ENCODE data around the gene TSPEAR. TPM values are rescaled to one million over a fixed set of nuclear protein-coding genes. Genes with fewer than 3 reads are reported as not detected.

Gene TSPEAR
- total and polyA plus RNA-seq, 9 of the 15 experiments (the other 6 are each of a cell fraction or from before 2014, with no cell fraction given) = not detected

DNA sequence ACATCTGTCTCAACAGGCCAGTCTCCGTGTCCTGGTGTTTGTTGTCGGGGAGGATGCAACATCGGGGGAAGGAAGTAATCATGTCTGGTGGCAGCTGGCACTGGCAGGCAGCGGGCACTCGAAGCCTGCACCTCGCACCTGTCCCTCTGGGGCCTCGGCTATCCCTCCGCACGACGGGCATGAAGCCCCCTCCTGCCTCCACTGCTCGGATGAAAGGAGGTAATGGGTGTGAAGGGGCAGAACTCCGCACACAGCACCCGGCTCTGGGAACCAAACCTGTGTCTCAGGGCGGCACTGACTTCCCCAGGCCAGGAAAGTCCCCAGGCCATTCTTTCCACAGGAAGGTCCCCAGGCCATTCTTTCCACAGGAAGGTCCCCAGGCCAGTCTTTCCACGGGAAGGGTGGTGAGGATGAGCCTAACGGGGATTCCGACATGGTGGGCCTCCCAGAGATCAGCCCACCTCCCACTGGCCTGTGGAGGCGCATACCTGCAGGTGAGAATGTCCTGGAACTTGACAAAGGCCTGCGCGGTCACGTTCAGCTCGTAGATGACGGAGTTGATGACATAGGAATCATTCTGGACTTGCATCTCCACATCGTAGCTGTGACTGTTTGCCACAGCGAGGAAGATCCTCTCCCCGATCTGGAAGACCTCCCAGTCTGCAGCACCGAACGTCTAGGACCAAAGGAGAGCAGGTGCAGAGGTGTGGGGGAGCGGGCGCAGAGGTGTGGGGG is 202.5 kb downstream of the TSPEAR start:
- H2AFZ ChIP-seq (ENCODE audit: low read depth, low read length) = no peak overlapping the region
- no TSS peak for BruUV-seq (replicated peaks)
- no peak for TF ChIP-seq CEBPG (CRISPR knock-in tag; IDR thresholded peaks at IDR 0.05)
- TF ChIP-seq CEBPG (tag; conservative IDR thresholded peaks at IDR 0.05 in 1 of 2, IDR thresholded peaks at IDR 0.05 in 1 of 2) = no peak
- TF ChIP-seq BHLHE40 (IDR thresholded peaks at IDR 0.05; ENCODE audit: low read length) = 0 out of 2 replicates have a peak, but pooled peaks have one; percentile 17
- no peak for FAIRE-seq
- POLR2A ChIA-PET = interaction anchor here (1.0 kb wide), 1 partner anchor 9 kb away, joined by 3 read pairs; no protein-coding TSS in a partner anchor
- in situ Hi-C loops (cut with MboI) (loop anchor here (10.0 kb wide), 1 partner anchor 426 kb away; no protein-coding TSS in a partner anchor), intact Hi-C loops (cut with micrococcal nuclease) (no loop called here)
- H3K27me3 ChIP-seq (ENCODE audit: control insufficient read depth in 2 of 2, insufficient read depth in 2 of 2, low read length in 2 of 2) = peaks cover 39 to 55% of the 10 kb centered on the region in 2 experiments
- H3K36me3 ChIP-seq (ENCODE audit: control insufficient read depth, insufficient read depth, low read length) = no peaks in the 10 kb centered on the region
- H4K20me1 ChIP-seq (replicated peaks; ENCODE audit: control insufficient read depth, insufficient read depth, low read length) = peaks cover 15% of the 10 kb centered on the region
- no peak for DNase-seq (ENCODE audit: extremely low read depth in 1 of 4, low spot score in 3 of 4)
- 4% methylated on average over 28 of the region's 30 CpGs for WGBS (ENCODE audit: insufficient coverage, low coverage, missing lambda C conversion rate)
- H3K9ac ChIP-seq (ENCODE audit: insufficient read depth in 1 of 2, low read depth in 2 of 2, low read length in 2 of 2) = no peak overlapping the region
- no peaks in the 10 kb centered on the region for H3K79me2 ChIP-seq (ENCODE audit: control insufficient read depth, insufficient read depth, low read length)
- no peaks in the 10 kb centered on the region for H3K9me3 ChIP-seq (replicated peaks; ENCODE audit: control insufficient read depth, insufficient read depth, low read depth, low read length)
- no peaks in the 10 kb centered on the region for H3K9me1 ChIP-seq (ENCODE audit: control insufficient read depth, insufficient read depth, low read length)
- CTCF ChIA-PET (ENCODE audit: low intra/inter-chr PET ratio) = interaction anchor here (2.2 kb wide), 1 partner anchor 284 kb away, joined by 16 read pairs; no protein-coding TSS in a partner anchor
- no peak for ATAC-seq
- H3K4me3 ChIP-seq = no peak overlapping the region
- no peak overlapping the region for H3K4me2 ChIP-seq (ENCODE audit: insufficient read depth, low read length)
- H3K4me1 ChIP-seq (replicated peaks in 1 of 2; ENCODE audit: control insufficient read depth in 2 of 2, insufficient read depth in 2 of 2, low read length in 2 of 2) = peaks cover 0 to 23% of the 10 kb centered on the region in 2 experiments; a peak in 2 of 5 replicates
- no peak overlapping the region for H3K27ac ChIP-seq (ENCODE audit: extremely low read depth, low read depth, low read length)

DNA sequence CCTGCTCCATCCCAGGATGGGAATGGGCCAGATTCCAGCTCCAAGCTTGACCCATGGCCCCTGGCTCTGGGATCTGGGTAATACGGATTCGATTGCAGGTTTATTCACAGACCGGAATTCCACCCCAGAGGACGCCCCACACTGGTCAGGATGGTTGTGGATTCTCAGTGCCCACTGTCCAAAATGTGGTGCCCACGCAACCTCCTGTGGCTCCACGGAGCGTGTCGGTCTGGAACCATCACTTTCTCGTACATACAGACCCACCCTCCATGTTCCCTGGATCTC is 203.0 kb downstream of the TSPEAR start:
- Histone ChIP-seq H2AFZ (ENCODE audit: low read depth, low read length) (no peak overlapping the region), H4K20me1 (replicated peaks; ENCODE audit: control insufficient read depth, insufficient read depth, low read length) (peaks cover 15% of the 10 kb centered on the region), H3K9me1 (ENCODE audit: control insufficient read depth, insufficient read depth, low read length) (no peaks in the 10 kb centered on the region), H3K36me3 (ENCODE audit: control insufficient read depth, insufficient read depth, low read length) (no peaks in the 10 kb centered on the region), H3K4me1 (replicated peaks in 1 of 2; ENCODE audit: control insufficient read depth in 2 of 2, insufficient read depth in 2 of 2, low read length in 2 of 2) (peaks cover 0 to 27% of the 10 kb centered on the region in 2 experiments; a peak in 2 of 5 replicates), H3K4me3 (no peak overlapping the region), H3K4me2 (ENCODE audit: insufficient read depth, low read length) (no peak overlapping the region), H3K27ac (ENCODE audit: extremely low read depth, low read depth, low read length) (no peak overlapping the region), H3K9ac (ENCODE audit: insufficient read depth in 1 of 2, low read depth in 2 of 2, low read length in 2 of 2) (no peak overlapping the region), H3K79me2 (ENCODE audit: control insufficient read depth, insufficient read depth, low read length) (no peaks in the 10 kb centered on the region), H3K27me3 (ENCODE audit: control insufficient read depth in 2 of 2, insufficient read depth in 2 of 2, low read length in 2 of 2) (peaks cover 40 to 59% of the 10 kb centered on the region in 2 experiments), H3K9me3 (replicated peaks; ENCODE audit: control insufficient read depth, insufficient read depth, low read depth, low read length) (no peaks in the 10 kb centered on the region)
- FAIRE-seq = no peak
- intact Hi-C loops (cut with micrococcal nuclease) (no loop called here), in situ Hi-C loops (cut with MboI) (loop anchor here (10.0 kb wide), 1 partner anchor 426 kb away; no protein-coding TSS in a partner anchor)
- no TSS peak for BruUV-seq (replicated peaks)
- no peak for ATAC-seq
- TF ChIP-seq ZNF384 (IDR thresholded peaks at IDR 0.05; ENCODE audit: low read depth, low read length) (no peak), SUPT5H (IDR thresholded peaks at IDR 0.05) (no peak), ZNF584 (CRISPR knock-in tag; IDR thresholded peaks at IDR 0.05; ENCODE audit: low read depth) (no peak)
- TF ChIP-seq, protein P1, sequence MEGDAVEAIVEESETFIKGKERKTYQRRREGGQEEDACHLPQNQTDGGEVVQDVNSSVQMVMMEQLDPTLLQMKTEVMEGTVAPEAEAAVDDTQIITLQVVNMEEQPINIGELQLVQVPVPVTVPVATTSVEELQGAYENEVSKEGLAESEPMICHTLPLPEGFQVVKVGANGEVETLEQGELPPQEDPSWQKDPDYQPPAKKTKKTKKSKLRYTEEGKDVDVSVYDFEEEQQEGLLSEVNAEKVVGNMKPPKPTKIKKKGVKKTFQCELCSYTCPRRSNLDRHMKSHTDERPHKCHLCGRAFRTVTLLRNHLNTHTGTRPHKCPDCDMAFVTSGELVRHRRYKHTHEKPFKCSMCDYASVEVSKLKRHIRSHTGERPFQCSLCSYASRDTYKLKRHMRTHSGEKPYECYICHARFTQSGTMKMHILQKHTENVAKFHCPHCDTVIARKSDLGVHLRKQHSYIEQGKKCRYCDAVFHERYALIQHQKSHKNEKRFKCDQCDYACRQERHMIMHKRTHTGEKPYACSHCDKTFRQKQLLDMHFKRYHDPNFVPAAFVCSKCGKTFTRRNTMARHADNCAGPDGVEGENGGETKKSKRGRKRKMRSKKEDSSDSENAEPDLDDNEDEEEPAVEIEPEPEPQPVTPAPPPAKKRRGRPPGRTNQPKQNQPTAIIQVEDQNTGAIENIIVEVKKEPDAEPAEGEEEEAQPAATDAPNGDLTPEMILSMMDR (IDR thresholded peaks at IDR 0.05 in 2 of 3, conservative IDR thresholded peaks at IDR 0.05 in 1 of 3; ENCODE audit: insufficient read depth in 2 of 3, low read depth in 1 of 3, low read length in 3 of 3) = no peak
- POLR2A ChIA-PET = interaction anchor here (1.0 kb wide), 1 partner anchor 9 kb away, joined by 3 read pairs; no protein-coding TSS in a partner anchor
- CTCF ChIA-PET (ENCODE audit: low intra/inter-chr PET ratio) = no interaction called here
- no peak for DNase-seq (ENCODE audit: extremely low read depth in 1 of 4, low spot score in 3 of 4)
- WGBS (ENCODE audit: insufficient coverage, low coverage, missing lambda C conversion rate) = 5% methylated on average over 9 of the region's 9 CpGs
